Osteocyte (in vitro differentiated cells): ENCODE data around the gene STXBP3. TPM values are rescaled to one million over a fixed set of nuclear protein-coding genes. Genes with fewer than 3 reads are reported as not detected.

ENCODE experiments used
- DNase-seq: peaks from one replicate; pipeline ENCODE4 v3.0.0; 2021; ENCODE audit warnings: mixed read lengths; ENCODE audit not compliant: unreplicated experiment; ENCODE audit errors: extremely low spot score
- H3K27ac Mint-ChIP-seq: one replicate; pipeline ENCODE4 v1.8.0; 2021; ENCODE audit warnings: mild to moderate bottlenecking, mixed read lengths; ENCODE audit not compliant: unreplicated experiment
- H3K27me3 Mint-ChIP-seq: one replicate; pipeline ENCODE4 v1.8.0; 2021; ENCODE audit warnings: mixed read lengths; ENCODE audit not compliant: unreplicated experiment
- H3K36me3 Mint-ChIP-seq: one replicate; pipeline ENCODE4 v1.8.0; 2021; ENCODE audit warnings: mixed read lengths; ENCODE audit not compliant: unreplicated experiment
- H3K4me1 Mint-ChIP-seq: one replicate; pipeline ENCODE4 v1.8.0; 2021; ENCODE audit warnings: mixed read lengths; ENCODE audit not compliant: unreplicated experiment
- H3K4me3 Mint-ChIP-seq: one replicate; pipeline ENCODE4 v1.8.0; 2021; ENCODE audit warnings: mild to moderate bottlenecking, moderate library complexity, mixed read lengths; ENCODE audit not compliant: unreplicated experiment
- H3K9me3 Mint-ChIP-seq: one replicate; pipeline ENCODE4 v1.8.0; 2021; ENCODE audit warnings: mixed read lengths; ENCODE audit not compliant: unreplicated experiment
- CTCF ChIP-seq: fragments of 200-600 bp; sonication (generic); IDR thresholded peaks from 2 replicates; pipeline ENCODE4 v1.5.0; 2021; ENCODE audit warnings: antibody characterized with exemption, mild to moderate bottlenecking, moderate library complexity
- total RNA-seq: library from RNA; stranded (reverse); gene quantifications from 2 replicates; pipeline ENCODE4 v1.2.1, GENCODE V29; 2021

STXBP3 gene
- total RNA-seq, 1 donor from 2014 or later, result 54.7 TPM

DNA sequence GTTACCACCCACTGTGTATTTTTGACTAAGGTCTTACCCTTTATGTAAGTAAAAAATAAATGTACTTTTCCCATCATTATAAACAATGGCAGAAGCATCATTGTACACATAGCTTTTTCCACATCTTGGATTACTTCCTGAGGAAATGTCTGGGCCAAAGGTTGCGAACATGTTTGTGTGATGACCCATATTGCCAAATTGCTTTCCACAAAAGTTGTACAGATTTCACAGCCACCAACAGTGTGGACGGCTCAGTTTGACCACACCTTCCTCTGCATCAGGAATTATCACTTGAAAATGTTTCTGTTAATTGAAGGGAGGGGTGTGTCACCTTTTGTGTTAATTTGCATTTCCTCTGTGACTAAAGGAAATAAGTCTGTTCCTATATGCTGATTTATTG lies 84.8 kb downstream of the STXBP3 start:
- no peak for TF ChIP-seq CTCF
- Mint-ChIP-seq H3K9me3 (no peaks in the 10 kb centered on the region), H3K36me3 (no peaks in the 10 kb centered on the region), H3K27me3 (no peaks in the 10 kb centered on the region), H3K4me3 (no peak overlapping the region), H3K27ac (peak overlapping the region; percentile 98), H3K4me1 (peaks cover 53% of the 10 kb centered on the region)
- DNase-seq, result no peak

DNA sequence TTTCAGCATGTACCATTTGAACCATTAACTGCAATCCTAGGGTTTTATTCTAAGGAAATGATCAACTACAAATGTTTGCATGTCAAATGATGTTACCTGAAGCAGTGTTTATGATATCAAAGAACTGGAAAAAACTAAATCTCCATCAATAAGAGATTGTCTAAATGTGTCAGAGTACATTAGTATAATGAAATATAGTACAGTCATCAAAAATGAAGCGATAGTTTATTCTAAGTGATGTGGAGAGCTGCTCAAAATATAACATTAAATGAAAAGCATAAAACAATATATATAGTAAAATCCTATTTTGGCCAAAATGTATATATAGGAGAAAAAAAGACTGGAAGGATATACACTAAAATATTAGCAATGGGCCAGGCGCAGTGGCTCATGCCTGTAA lies 86.5 kb downstream of the STXBP3 start:
- DNase-seq, result peak; percentile 66
- H3K27ac Mint-ChIP-seq, result no peak overlapping the region
- H3K4me1 Mint-ChIP-seq, result peaks cover 47% of the 10 kb centered on the region
- H3K9me3 Mint-ChIP-seq, result no peaks in the 10 kb centered on the region
- TF ChIP-seq CTCF, result no peak
- H3K27me3 Mint-ChIP-seq, result no peaks in the 10 kb centered on the region
- no peaks in the 10 kb centered on the region for H3K36me3 Mint-ChIP-seq
- H3K4me3 Mint-ChIP-seq, result no peak overlapping the region

- no peak overlapping the region for H3K4me3 Mint-ChIP-seq
- no peaks in the 10 kb centered on the region for H3K27me3 Mint-ChIP-seq
- H3K4me1 Mint-ChIP-seq, result peaks cover 7% of the 10 kb centered on the region
- peaks cover 3% of the 10 kb centered on the region for H3K36me3 Mint-ChIP-seq
- DNase-seq, result no peak
- H3K9me3 Mint-ChIP-seq, result peaks cover 4% of the 10 kb centered on the region
- no peak overlapping the region for H3K27ac Mint-ChIP-seq
- no peak for TF ChIP-seq CTCF
Observed at GRCh38 chr1:108841703-108842102, 95.2 kb downstream of the STXBP3 start.

GRCh38 chr1:108842525-108843181 lies 96.2 kb downstream of the STXBP3 start:
- no peak overlapping the region for H3K27ac Mint-ChIP-seq
- peaks cover 4% of the 10 kb centered on the region for H3K9me3 Mint-ChIP-seq
- no peak for DNase-seq
- H3K27me3 Mint-ChIP-seq, result no peaks in the 10 kb centered on the region
- H3K4me1 Mint-ChIP-seq, result peaks cover 7% of the 10 kb centered on the region
- no peak for TF ChIP-seq CTCF
- peaks cover 3% of the 10 kb centered on the region for H3K36me3 Mint-ChIP-seq
- no peak overlapping the region for H3K4me3 Mint-ChIP-seq

DNA sequence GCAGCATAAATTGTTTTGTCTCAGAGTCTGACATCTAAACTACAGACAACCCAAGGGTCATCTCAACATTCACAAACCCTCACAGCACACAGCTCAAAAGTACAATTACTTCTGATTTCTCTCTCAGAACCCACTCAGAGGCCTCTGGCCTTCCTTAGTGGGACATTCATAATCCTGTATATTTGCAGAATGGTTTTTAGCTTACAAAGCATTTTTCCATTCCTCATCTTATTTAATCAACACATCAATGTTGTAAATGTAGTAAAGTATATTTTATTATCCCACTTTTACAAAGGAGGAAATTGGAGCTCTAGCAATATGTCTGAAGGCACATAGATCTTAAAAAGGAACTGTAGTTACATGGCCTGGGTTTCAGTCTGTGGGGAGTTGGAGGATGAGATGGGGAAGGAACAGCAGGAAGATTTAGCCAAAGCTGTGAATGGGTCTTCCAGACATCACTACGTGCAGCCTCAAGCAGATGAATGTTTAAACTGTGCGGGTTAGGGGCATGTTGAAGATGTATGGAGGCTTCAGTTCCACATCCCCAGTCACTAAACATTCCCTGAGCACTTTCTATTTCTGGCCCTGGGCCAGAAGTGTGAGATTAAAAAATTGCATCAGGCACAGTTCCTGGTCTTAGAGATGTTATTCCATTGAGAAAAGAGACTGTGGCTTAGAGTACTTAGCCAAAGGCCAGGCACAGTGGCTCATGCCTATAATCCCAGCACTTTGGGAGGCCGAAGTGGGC lies 97.1 kb downstream of the STXBP3 start:
- no peak overlapping the region for H3K27ac Mint-ChIP-seq

More for the DNA sequence above, 97.1 kb downstream of the STXBP3 start:
- Mint-ChIP-seq H3K36me3 (no peaks in the 10 kb centered on the region), H3K9me3 (no peaks in the 10 kb centered on the region), H3K4me3 (no peak overlapping the region), H3K27me3 (no peaks in the 10 kb centered on the region), H3K4me1 (peaks cover 7% of the 10 kb centered on the region)
- no peak for DNase-seq
- no peak for TF ChIP-seq CTCF
